Activated CD8-positive, alpha-beta T cell treated with anti-CD3 and anti-CD28 coated beads for 36 hours (primary cell): ENCODE data around the gene ALDH1B1. TPM values are rescaled to one million over a fixed set of nuclear protein-coding genes. Genes with fewer than 3 reads are reported as not detected.
"Not testable (repeated sequence)": the region's sequence is repeated elsewhere in the genome, so short reads cannot be mapped to it uniquely, and the experiment has no call there.

Experiments used
- ATAC-seq: fragments of 200-7000 bp; cut with Tn5 transposase; one replicate; pipeline ENCODE4 v1.10.0; 2021; ENCODE audit warnings: mild to moderate bottlenecking, moderate library complexity
- CTCF ChIA-PET: fragments of 350-600 bp; sonication (Branson Sonifier 250); formaldehyde crosslinking; loops from one replicate; lab custom pipeline; 2021; ENCODE audit warnings: antibody characterized with exemption; lab: Charles Lee
- POLR2A ChIA-PET: fragments of 350-600 bp; sonication (Branson Sonifier 250); formaldehyde crosslinking; loops from one replicate; lab custom pipeline; 2021; ENCODE audit warnings: antibody characterized with exemption; lab: Charles Lee
- DNase-seq: peaks from one replicate; pipeline ENCODE4 v3.0.0-alpha.2; 2020
- H3K27ac Mint-ChIP-seq: one replicate; pipeline ENCODE4 v1.8.0; 2021; ENCODE audit warnings: mild to moderate bottlenecking, mixed read lengths
- H3K27me3 Mint-ChIP-seq: one replicate; pipeline ENCODE4 v1.8.0; 2021; ENCODE audit warnings: mixed read lengths
- H3K36me3 Mint-ChIP-seq: one replicate; pipeline ENCODE4 v1.8.0; 2021; ENCODE audit warnings: low read depth, mixed read lengths
- H3K4me1 Mint-ChIP-seq: one replicate; pipeline ENCODE4 v1.8.0; 2021; ENCODE audit warnings: low read depth, mixed read lengths
- H3K4me3 Mint-ChIP-seq: one replicate; pipeline ENCODE4 v1.8.0; 2021; ENCODE audit warnings: mild to moderate bottlenecking, moderate library complexity, mixed read lengths
- H3K9me3 Mint-ChIP-seq: one replicate; pipeline ENCODE4 v1.8.0; 2021; ENCODE audit warnings: mixed read lengths
- CTCF ChIP-seq: fragments of 200-600 bp; IDR thresholded peaks from one replicate; pipeline ENCODE4 v1.8.0; 2022; ENCODE audit warnings: antibody characterized with exemption, mild to moderate bottlenecking
- intact Hi-C: fragments of 100-400 bp; cut with micrococcal nuclease; formaldehyde crosslinking; loops from one replicate; pipeline ENCODE4 v1.10.0; 2022
- total RNA-seq, 2 experiments: library from RNA; stranded (reverse); gene quantifications; one replicate each; pipeline ENCODE4 v1.2.3, GENCODE V29; 2021

ALDH1B1 gene
- total RNA-seq, 2 experiments from 2014 or later, result 23.9 to 26.5 TPM

GRCh38 chr9:38396371-38396671 is 3.8 kb downstream of the ALDH1B1 start:
- Mint-ChIP-seq H3K4me3 (no peak overlapping the region), H3K36me3 (peaks cover 56% of the 10 kb centered on the region), H3K27me3 (no peaks in the 10 kb centered on the region), H3K27ac (no peak overlapping the region), H3K9me3 (peaks cover 4% of the 10 kb centered on the region), H3K4me1 (peaks cover 12% of the 10 kb centered on the region)
- ATAC-seq (no peak), DNase-seq (no peak)
- intact Hi-C loops, result no loop called here
- ChIA-PET CTCF (no interaction called here), POLR2A (no interaction called here)
- TF ChIP-seq CTCF, result no peak

- POLR2A ChIA-PET, DNase-seq, ATAC-seq, intact Hi-C loops, H3K27ac Mint-ChIP-seq, H3K9me3 Mint-ChIP-seq, H3K4me1 Mint-ChIP-seq, H3K27me3 Mint-ChIP-seq, H3K4me3 Mint-ChIP-seq: not testable (repeated sequence)
- H3K36me3 Mint-ChIP-seq, result peaks cover 49% of the 10 kb centered on the region
- CTCF ChIA-PET, result interaction anchor here (1.2 kb wide), 1 partner anchor 18 kb away, joined by 4 read pairs; no protein-coding TSS in a partner anchor
Observed at GRCh38 chr9:38399191-38399590, 6.7 kb downstream of the ALDH1B1 start.

- POLR2A ChIA-PET, result no interaction called here
- CTCF ChIA-PET, result interaction anchor here (1.0 kb wide), 1 partner anchor 16 kb away, joined by 3 read pairs; no protein-coding TSS in a partner anchor
- Mint-ChIP-seq H3K27me3 (peaks cover 12% of the 10 kb centered on the region), H3K9me3 (no peaks in the 10 kb centered on the region), H3K36me3 (peaks cover 23% of the 10 kb centered on the region), H3K4me3 (no peak overlapping the region), H3K27ac (no peak overlapping the region), H3K4me1 (no peaks in the 10 kb centered on the region)
- ATAC-seq (no peak), DNase-seq (no peak)
- intact Hi-C loops, result loop anchor here (10.0 kb wide), 1 partner anchor 487 kb away; no protein-coding TSS in a partner anchor
- no peak for TF ChIP-seq CTCF
Observed at GRCh38 chr9:38401994-38402393, 9.5 kb downstream of the ALDH1B1 start.

- Mint-ChIP-seq H3K27me3 (peaks cover 12% of the 10 kb centered on the region), H3K4me3 (no peak overlapping the region), H3K4me1 (no peaks in the 10 kb centered on the region), H3K36me3 (peaks cover 4% of the 10 kb centered on the region), H3K27ac (no peak overlapping the region), H3K9me3 (no peaks in the 10 kb centered on the region)
- no peak for TF ChIP-seq CTCF
- CTCF ChIA-PET, result no interaction called here
- POLR2A ChIA-PET, result no interaction called here
- intact Hi-C loops, result loop anchor here (10.0 kb wide), 1 partner anchor 490 kb away; no protein-coding TSS in a partner anchor
- no peak for DNase-seq
- no peak for ATAC-seq
Observed at GRCh38 chr9:38404314-38404713, 11.8 kb downstream of the ALDH1B1 start.

GRCh38 chr9:38405785-38406184 is 13.3 kb downstream of the ALDH1B1 start:
- DNase-seq (no peak), ATAC-seq (no peak)
- H3K27ac Mint-ChIP-seq, result no peak overlapping the region
- H3K9me3 Mint-ChIP-seq, result no peaks in the 10 kb centered on the region
- no peak overlapping the region for H3K4me3 Mint-ChIP-seq
- H3K27me3 Mint-ChIP-seq, result peaks cover 12% of the 10 kb centered on the region
- POLR2A ChIA-PET, result no interaction called here
- no peaks in the 10 kb centered on the region for H3K4me1 Mint-ChIP-seq
- H3K36me3 Mint-ChIP-seq, result no peaks in the 10 kb centered on the region
- TF ChIP-seq CTCF, result no peak
- CTCF ChIA-PET, result no interaction called here
- intact Hi-C loops, result loop anchor here (10.0 kb wide), 1 partner anchor 491 kb away; no protein-coding TSS in a partner anchor
